Measurements from ENCODE around the gene FN3K.

GRCh38 chr17:82736511-82737185, 1.2 kb downstream of the FN3K start:
- TF ChIP-seq CTCF (IDR thresholded peaks at IDR 0.05; ENCODE audit: extremely low read depth in 1 of 2, insufficient read depth in 1 of 2, low read depth in 1 of 2, low read length in 2 of 2) (no peak), POLR2AphosphoS5 (IDR thresholded peaks at IDR 0.05; ENCODE audit: insufficient read depth, low read depth, low read length) (no peak), EZH2 (IDR thresholded peaks at IDR 0.05; ENCODE audit: borderline replicate concordance, low read depth, low read length, severe bottlenecking) (no peak), POLR2A (IDR thresholded peaks at IDR 0.05; ENCODE audit: low read depth, low read length) (no peak), MAX (IDR thresholded peaks at IDR 0.05; ENCODE audit: insufficient read depth, insufficient read length) (no peak), JUN (IDR thresholded peaks at IDR 0.05; ENCODE audit: borderline replicate concordance, insufficient read depth, insufficient read length, low read depth) (no peak), FOS (IDR thresholded peaks at IDR 0.05; ENCODE audit: borderline replicate concordance, insufficient read depth, low read length) (no peak), MYC (IDR thresholded peaks at IDR 0.05; ENCODE audit: low read depth, low read length) (no peak)
